CD4-positive, alpha-beta T cell (primary cell): ENCODE measurements around the gene NR2F1. TPM values are rescaled to one million over a fixed set of nuclear protein-coding genes. Genes with fewer than 3 reads are reported as not detected.

ENCODE experiments used
- ATAC-seq: fragments of 200-7000 bp; cut with Tn5 transposase; one replicate; pipeline ENCODE4 v1.10.0; 2022; ENCODE audit warnings: mild to moderate bottlenecking; ENCODE audit not compliant: poor library complexity
- CTCF ChIA-PET: fragments of 350-600 bp; sonication (Branson Sonifier 250); formaldehyde crosslinking; loops from one replicate; lab custom pipeline; 2021; ENCODE audit warnings: antibody characterized with exemption, inconsistent platforms; lab: Charles Lee
- POLR2A ChIA-PET: fragments of 350-600 bp; sonication (Branson Sonifier 250); formaldehyde crosslinking; loops from one replicate; lab custom pipeline; 2021; ENCODE audit warnings: antibody characterized with exemption, inconsistent platforms; lab: Charles Lee
- DNase-seq, 14 experiments: peaks; one replicate each; pipeline ENCODE4 v3.0.0-alpha.2; 2013 to 2020; ENCODE audit warnings: mixed read lengths in 2 of 14
- H3K27ac ChIP-seq, 2 donors: one replicate each; pipeline versions ENCODE4 v1.5.1 to v1.7.0; 2013; ENCODE audit warnings: low read length in 2 of 2, low read depth in 1 of 2, mild to moderate bottlenecking in 1 of 2
- H3K27me3 ChIP-seq, 2 experiments: 1 replicate in 1 of 2; 2 replicates in 1 of 2; pipeline versions ENCODE4 v1.6.1 to v1.7.0; 2013; ENCODE audit warnings: low read length in 2 of 2, control low read depth in 1 of 2, mild to moderate bottlenecking in 1 of 2, moderate library complexity in 1 of 2; ENCODE audit not compliant: insufficient read depth in 2 of 2, control insufficient read depth in 1 of 2
- H3K36me3 ChIP-seq: one replicate; pipeline ENCODE4 v1.6.1; 2013; ENCODE audit warnings: low read length, control low read depth; ENCODE audit not compliant: insufficient read depth
- H3K4me1 ChIP-seq: one replicate; pipeline ENCODE4 v1.6.1; 2013; ENCODE audit warnings: low read length, control low read depth; ENCODE audit not compliant: insufficient read depth
- H3K4me3 ChIP-seq: one replicate; pipeline ENCODE4 v1.5.1; 2013; ENCODE audit warnings: mild to moderate bottlenecking, low read length, moderate library complexity
- H3K9me3 ChIP-seq, 2 experiments: 1 replicate in 1 of 2; 2 replicates in 1 of 2; pipeline versions ENCODE4 v1.6.1 to v1.7.0; 2013; ENCODE audit warnings: low read length in 2 of 2, mild to moderate bottlenecking in 2 of 2, control low read depth in 1 of 2, moderate library complexity in 1 of 2; ENCODE audit not compliant: control insufficient read depth in 1 of 2, insufficient read depth in 1 of 2
- H3K27ac Mint-ChIP-seq: one replicate; pipeline ENCODE4 v1.8.0; 2020; ENCODE audit warnings: mixed read lengths
- H3K27me3 Mint-ChIP-seq: one replicate; pipeline ENCODE4 v1.8.0; 2021; ENCODE audit warnings: mixed read lengths
- H3K36me3 Mint-ChIP-seq: one replicate; pipeline ENCODE4 v1.8.0; 2021; ENCODE audit warnings: low read depth, mixed read lengths
- H3K4me1 Mint-ChIP-seq: one replicate; pipeline ENCODE4 v1.8.0; 2021; ENCODE audit warnings: low read depth, mixed read lengths
- H3K4me3 Mint-ChIP-seq: one replicate; pipeline ENCODE4 v1.8.0; 2020; ENCODE audit warnings: mild to moderate bottlenecking, mixed read lengths
- H3K9me3 Mint-ChIP-seq: one replicate; pipeline ENCODE4 v1.8.0; 2020; ENCODE audit warnings: mixed read lengths
- CTCF ChIP-seq: fragments of 200-600 bp; IDR thresholded peaks from one replicate; pipeline ENCODE4 v1.8.0; 2022; ENCODE audit warnings: antibody characterized with exemption, mild to moderate bottlenecking
- intact Hi-C, 2 experiments: fragments of 100-400 bp; cut with DNase I in 1 of 2; cut with micrococcal nuclease in 1 of 2; formaldehyde crosslinking; loops; one replicate each; pipeline versions ENCODE4 v1.15.1 to v1.9.0; 2023 to 2025; cut with DNase I, micrococcal nuclease
- total RNA-seq, 174 experiments: library from RNA in 2 of 174; stranded (reverse) in 2 of 174; gene quantifications; one replicate each; pipeline ENCODE4 v1.2.3 and lab custom pipeline; 2021 to 2026

The NR2F1 gene
- total RNA-seq, 2 experiments from 2014 or later = not detected

GRCh38 chr5:93611976-93612854 is 29.2 kb downstream of the NR2F1 start:
- Mint-ChIP-seq H3K36me3 (no peaks in the 10 kb centered on the region), H3K27me3 (peaks cover 97% of the 10 kb centered on the region), H3K4me3 (no peak overlapping the region), H3K27ac (no peak overlapping the region), H3K4me1 (peaks cover 20% of the 10 kb centered on the region), H3K9me3 (no peaks in the 10 kb centered on the region)
- peak in 4 of 14 experiments; percentile 10 to 51 (median 27) for DNase-seq
- ChIA-PET CTCF (interaction anchor here (0.9 to 1.3 kb wide), 2 partner anchors 13 to 23 kb away, joined by 3 read pairs; no protein-coding TSS in a partner anchor), POLR2A (interaction anchor here (0.6 to 2.1 kb wide), 4 partner anchors 8 to 1930 kb away, joined by 3 to 6 read pairs (median 4); no protein-coding TSS in a partner anchor)
- intact Hi-C loops = loop anchor here in 1 of 2 experiments (10.0 kb wide), 1 partner anchor 503 kb away; a partner anchor contains a TSS
- H3K9me3 ChIP-seq = peaks cover 5 to 12% of the 10 kb centered on the region in 2 experiments
- TF ChIP-seq CTCF = no peak
- H3K27me3 ChIP-seq = peaks cover 50 to 72% of the 10 kb centered on the region in 2 experiments
- no peak overlapping the region for H3K4me3 ChIP-seq
- peak; percentile 29 for ATAC-seq
- H3K27ac ChIP-seq = no peak overlapping the region
- H3K4me1 ChIP-seq = peaks cover 10% of the 10 kb centered on the region
- no peaks in the 10 kb centered on the region for H3K36me3 ChIP-seq

- ChIA-PET POLR2A (interaction anchor here (0.8 to 2.1 kb wide), 2 partner anchors 9 to 13 kb away, joined by 3 to 4 read pairs; no protein-coding TSS in a partner anchor), CTCF (interaction anchor here (0.9 to 1.3 kb wide), 2 partner anchors 12 to 22 kb away, joined by 3 read pairs; no protein-coding TSS in a partner anchor)
- ATAC-seq = no peak
These were observed 29.8 kb downstream of the NR2F1 start for GRCh38 chr5:93612855-93613243.

More at GRCh38 chr5:93612855-93613243, 29.8 kb downstream of the NR2F1 start:
- Mint-ChIP-seq H3K4me3 (no peak overlapping the region), H3K9me3 (no peaks in the 10 kb centered on the region), H3K4me1 (peaks cover 13% of the 10 kb centered on the region), H3K36me3 (no peaks in the 10 kb centered on the region), H3K27ac (no peak overlapping the region), H3K27me3 (peaks cover 96% of the 10 kb centered on the region)
- intact Hi-C loops = loop anchor here in 1 of 2 experiments (10.0 kb wide), 1 partner anchor 502 kb away; a partner anchor contains a TSS
- DNase-seq = no peak
- no peak overlapping the region for H3K27ac ChIP-seq
- no peak overlapping the region for H3K4me3 ChIP-seq
- peaks cover 44 to 65% of the 10 kb centered on the region in 2 experiments for H3K27me3 ChIP-seq
- TF ChIP-seq CTCF = no peak
- H3K4me1 ChIP-seq = peaks cover 4% of the 10 kb centered on the region
- no peaks in the 10 kb centered on the region for H3K36me3 ChIP-seq
- peaks cover 5 to 12% of the 10 kb centered on the region in 2 experiments for H3K9me3 ChIP-seq
